Measurements from ENCODE around the gene C19orf38.
A peak's percentile ranks its signal among the peaks of the same experiment; 100 is the strongest.

C19orf38 gene

GRCh38 chr19:10892256-10892655 is 44.0 kb downstream of the C19orf38 start:
- peak overlapping the region in 11 of 21 experiments; percentile 31 to 70 (median 57) for H3K27ac ChIP-seq
- no peak overlapping the region for H3K4me3 ChIP-seq

GRCh38 chr19:10894911-10895213 is 46.6 kb downstream of the C19orf38 start:
- H3K27ac ChIP-seq: no peak overlapping the region

DNA sequence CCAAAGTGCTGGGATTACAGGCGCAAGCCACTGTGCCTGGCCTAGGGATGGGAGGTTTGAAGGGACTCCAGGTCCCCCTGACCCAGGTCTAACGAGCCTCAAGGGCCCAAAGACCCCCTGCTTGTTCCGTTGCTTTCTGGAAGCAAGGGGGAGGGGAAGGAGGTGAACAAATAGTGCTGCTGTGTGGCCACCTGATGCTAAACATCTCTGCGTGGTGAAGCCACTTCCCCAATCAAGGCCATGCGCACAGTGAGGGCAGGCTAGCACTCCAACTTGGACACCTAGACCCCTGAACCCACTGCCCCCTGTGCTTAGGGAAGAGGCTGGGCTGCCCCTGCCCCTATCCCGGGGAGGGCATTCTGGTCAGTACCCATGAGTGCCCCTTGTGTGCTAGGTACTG is 47.1 kb downstream of the C19orf38 start:
- Histone ChIP-seq H3K27ac (no peak overlapping the region), H3K4me3 (no peak overlapping the region)

More at GRCh38 chr19:10894911-10895213, 46.6 kb downstream of the C19orf38 start:
- H3K4me3 ChIP-seq: no peak overlapping the region

GRCh38 chr19:10895920-10896319 is 47.7 kb downstream of the C19orf38 start:
- Histone ChIP-seq H3K4me3 (no peak overlapping the region), H3K27ac (no peak overlapping the region)

GRCh38 chr19:10896851-10897526 is 48.8 kb downstream of the C19orf38 start:
- Histone ChIP-seq H3K4me3 (no peak overlapping the region), H3K27ac (peak overlapping the region in 1 of 21 experiments; percentile 1)

DNA sequence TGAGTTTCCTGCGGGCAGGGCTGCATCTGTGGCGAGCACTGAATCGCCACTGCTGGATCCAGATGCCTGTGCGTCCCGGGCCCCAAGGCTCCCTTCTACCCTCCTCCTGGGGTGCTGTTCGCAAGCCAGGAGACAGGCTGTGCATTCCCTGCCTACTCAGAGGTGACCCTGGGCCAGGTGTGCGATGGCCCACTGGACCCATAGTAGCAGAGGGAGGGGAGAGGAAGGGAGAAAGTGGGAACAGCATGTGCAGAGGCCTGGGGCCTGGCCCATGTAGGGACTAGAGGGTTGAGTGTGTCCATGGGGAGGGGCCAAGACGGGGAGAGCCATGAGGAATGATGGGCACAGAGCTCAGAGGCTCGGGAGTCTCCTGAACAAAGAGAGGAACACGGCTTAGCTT is 50.4 kb downstream of the C19orf38 start:
- no peak overlapping the region for H3K4me3 ChIP-seq
- peak overlapping the region in 5 of 21 experiments; percentile 5 to 74 (median 34) for H3K27ac ChIP-seq

- H3K4me3 ChIP-seq: no peak overlapping the region
- H3K27ac ChIP-seq: peak overlapping the region in 10 of 21 experiments; percentile 5 to 74 (median 36)
Measured at GRCh38 chr19:10899151-10899653, 51.0 kb downstream of the C19orf38 start.

DNA sequence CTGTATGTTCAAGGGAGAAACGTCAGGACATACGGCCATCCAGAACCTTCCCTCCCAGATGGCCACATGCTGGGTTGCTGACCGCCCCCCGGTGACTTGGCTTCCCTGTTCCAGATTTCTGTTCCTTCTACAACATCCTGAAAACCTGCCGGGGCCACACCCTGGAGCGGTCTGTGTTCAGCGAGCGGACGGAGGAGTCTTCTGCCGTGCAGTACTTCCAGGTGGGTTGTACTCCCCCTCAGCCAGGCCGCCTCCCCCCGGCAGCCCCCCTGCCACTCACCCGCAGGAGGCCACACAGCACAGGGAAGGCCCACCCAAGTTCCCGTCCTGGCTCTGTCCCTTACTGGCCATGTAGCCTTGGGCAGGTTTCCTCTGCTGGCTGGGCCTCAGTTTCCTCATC is 59.7 kb downstream of the C19orf38 start:
- no peak overlapping the region for H3K27ac ChIP-seq
- H3K4me3 ChIP-seq: no peak overlapping the region

GRCh38 chr19:10908380-10908960 is 60.3 kb downstream of the C19orf38 start:
- H3K4me3 ChIP-seq: no peak overlapping the region

DNA sequence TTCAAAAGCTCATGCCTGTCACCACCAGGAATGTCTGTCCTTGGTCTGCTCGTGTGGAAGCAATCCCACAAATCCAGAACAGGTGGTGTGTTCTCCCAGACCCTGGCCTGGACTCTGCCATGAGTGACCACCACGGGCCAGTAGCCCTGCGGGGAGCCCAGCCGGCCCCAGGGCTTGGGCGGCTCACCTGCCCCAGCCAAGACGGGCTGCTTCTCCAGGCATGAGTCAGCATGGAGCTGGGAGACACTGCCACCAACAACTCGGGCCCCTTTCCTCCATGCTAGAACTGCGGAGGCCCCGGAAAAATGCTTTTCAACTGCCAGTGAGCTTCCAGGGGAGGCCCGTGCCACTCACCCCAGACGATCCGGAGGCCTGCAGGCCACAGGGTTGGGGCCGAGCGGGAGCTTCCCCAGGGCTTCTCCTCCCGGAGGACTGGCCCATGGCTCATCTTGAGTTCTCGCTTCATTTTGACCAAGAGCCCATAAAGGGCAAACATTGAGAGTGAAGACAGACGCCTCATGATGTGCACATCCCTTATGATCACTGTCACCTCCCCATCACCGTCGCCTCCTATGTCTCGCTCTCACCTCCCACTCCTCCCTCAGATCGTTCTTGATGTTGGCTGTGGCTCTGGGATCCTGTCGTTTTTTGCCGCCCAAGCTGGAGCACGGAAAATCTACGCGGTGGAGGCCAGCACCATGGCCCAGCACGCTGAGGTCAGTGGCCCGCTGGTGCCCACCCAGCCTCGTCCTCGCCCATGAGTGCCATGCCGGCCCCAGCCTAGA is 63.6 kb downstream of the C19orf38 start:
- Histone ChIP-seq H3K27ac (no peak overlapping the region), H3K4me3 (no peak overlapping the region)

More at GRCh38 chr19:10908380-10908960, 60.3 kb downstream of the C19orf38 start:
- H3K27ac ChIP-seq: no peak overlapping the region

DNA sequence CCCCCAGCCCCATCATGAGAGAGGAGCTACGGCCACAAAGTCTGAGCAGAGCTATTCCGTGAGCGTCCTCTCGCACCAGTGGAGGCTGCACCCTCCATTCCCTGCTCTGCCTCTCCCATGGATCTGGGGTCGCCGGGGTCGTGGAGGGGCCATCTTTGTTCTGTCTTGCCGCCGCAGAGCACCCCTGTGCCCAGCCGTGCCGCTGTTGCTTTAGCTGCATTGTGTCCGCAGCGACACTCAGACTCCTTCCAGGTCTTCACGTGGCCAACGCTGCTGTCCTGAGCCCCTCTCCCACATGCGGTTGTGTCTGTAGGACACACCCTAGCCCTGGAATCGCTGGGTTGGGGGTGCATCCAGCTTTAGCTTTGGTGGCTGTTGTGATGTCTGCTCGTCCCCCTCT is 64.4 kb downstream of the C19orf38 start:
- H3K4me3 ChIP-seq: no peak overlapping the region
- H3K27ac ChIP-seq: no peak overlapping the region

GRCh38 chr19:10913716-10914340 is 65.6 kb downstream of the C19orf38 start:
- H3K4me3 ChIP-seq: no peak overlapping the region
- peak overlapping the region in 1 of 21 experiments; percentile 38 for H3K27ac ChIP-seq

DNA sequence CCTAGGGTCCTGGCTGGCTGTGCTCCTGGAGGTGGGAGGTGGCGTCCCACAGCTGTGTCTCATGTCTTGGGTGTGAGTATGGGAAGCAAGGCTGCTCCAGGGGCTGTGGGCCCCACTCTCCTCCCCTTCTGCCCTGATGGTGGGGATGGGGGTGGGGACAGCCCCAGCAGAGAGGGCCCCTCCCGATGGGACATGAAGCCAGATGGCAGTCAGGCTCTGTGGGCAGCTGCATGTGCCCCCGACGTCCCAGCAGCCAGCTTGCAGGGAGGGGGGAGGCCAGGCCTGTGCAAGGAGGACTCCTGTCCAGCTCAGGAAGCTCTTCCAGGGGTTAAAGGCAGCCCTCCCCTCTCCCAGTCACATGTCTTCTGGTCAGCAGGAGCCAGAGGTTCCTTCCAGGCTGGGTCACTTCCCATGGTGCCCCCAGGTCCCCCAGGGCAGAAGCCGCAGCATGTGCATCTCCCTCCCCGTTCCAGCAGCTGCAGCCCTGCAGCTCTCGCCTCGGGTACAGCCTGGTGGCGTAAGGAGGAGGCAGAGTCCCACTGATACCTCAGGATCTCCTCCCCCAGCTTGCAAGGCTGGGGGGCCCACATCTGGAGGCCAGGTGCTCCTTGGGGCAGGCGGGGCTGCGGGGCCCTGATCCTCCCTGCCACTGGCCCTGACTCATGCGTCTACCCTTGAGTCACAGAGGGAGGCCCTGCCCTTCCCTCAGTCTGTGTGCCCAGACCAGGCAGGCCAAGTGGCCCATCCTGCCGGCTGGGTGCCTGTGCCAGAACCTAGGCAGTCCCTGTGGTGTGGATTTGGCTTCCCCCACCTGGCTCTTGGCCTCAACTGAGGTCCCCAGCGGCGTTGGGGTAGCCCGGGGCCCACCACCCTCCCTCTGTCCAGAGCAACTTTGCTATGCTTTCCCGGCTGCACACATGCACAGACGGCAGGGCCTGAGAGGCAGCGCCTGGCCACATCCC is 67.2 kb downstream of the C19orf38 start:
- Histone ChIP-seq H3K4me3 (no peak overlapping the region), H3K27ac (peak overlapping the region in 20 of 21 experiments; percentile 4 to 75 (median 50))

GRCh38 chr19:10916602-10917001 is 68.4 kb downstream of the C19orf38 start:
- peak overlapping the region in 7 of 21 experiments; percentile 4 to 63 (median 44) for H3K27ac ChIP-seq
- no peak overlapping the region for H3K4me3 ChIP-seq

- H3K27ac ChIP-seq: no peak overlapping the region
- no peak overlapping the region for H3K4me3 ChIP-seq
Measured at GRCh38 chr19:10918359-10918758, 70.1 kb downstream of the C19orf38 start.
